ENCODE results near the gene ZNRF3. TPM values are rescaled to one million over a fixed set of nuclear protein-coding genes. Genes with fewer than 3 reads are reported as not detected.
"Not testable (repeated sequence)": the region's sequence is repeated elsewhere in the genome, so short reads cannot be mapped to it uniquely, and the experiment has no call there.

The ZNRF3 gene
- total and polyA plus RNA-seq, 8 donors = 2.4 to 6.8 (median 3.9) TPM

DNA sequence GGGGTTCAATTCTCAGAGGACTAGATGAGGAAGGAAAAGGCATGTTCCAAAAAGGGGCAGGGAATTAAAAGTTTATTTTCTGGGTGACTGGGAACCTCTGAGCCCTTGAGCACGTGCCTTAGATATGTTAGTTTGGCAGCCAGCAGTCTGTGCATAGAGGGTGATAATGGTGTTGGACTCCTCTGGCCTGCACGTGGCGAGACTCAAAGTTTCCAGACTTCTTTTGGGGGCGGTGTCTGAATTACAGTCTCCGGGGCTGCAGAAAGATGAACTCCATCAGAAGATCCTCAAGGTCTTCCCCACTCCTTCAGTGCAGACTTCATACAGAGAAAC is 861 bp upstream of the ZNRF3 start:
- Histone ChIP-seq H3K9me3 (no peaks in the 10 kb centered on the region), H3K27ac (no peak overlapping the region), H3K4me3 (peak overlapping the region; percentile 31 to 59 (median 42)), H3K4me1 (peaks cover 3 to 24% (median 18%) of the 10 kb centered on the region in 3 donors), H3K36me3 (no peaks in the 10 kb centered on the region), H3K27me3 (no peaks in the 10 kb centered on the region)
- TF ChIP-seq, protein P1, sequence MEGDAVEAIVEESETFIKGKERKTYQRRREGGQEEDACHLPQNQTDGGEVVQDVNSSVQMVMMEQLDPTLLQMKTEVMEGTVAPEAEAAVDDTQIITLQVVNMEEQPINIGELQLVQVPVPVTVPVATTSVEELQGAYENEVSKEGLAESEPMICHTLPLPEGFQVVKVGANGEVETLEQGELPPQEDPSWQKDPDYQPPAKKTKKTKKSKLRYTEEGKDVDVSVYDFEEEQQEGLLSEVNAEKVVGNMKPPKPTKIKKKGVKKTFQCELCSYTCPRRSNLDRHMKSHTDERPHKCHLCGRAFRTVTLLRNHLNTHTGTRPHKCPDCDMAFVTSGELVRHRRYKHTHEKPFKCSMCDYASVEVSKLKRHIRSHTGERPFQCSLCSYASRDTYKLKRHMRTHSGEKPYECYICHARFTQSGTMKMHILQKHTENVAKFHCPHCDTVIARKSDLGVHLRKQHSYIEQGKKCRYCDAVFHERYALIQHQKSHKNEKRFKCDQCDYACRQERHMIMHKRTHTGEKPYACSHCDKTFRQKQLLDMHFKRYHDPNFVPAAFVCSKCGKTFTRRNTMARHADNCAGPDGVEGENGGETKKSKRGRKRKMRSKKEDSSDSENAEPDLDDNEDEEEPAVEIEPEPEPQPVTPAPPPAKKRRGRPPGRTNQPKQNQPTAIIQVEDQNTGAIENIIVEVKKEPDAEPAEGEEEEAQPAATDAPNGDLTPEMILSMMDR (IDR thresholded peaks at IDR 0.05) = no peak
- 3% methylated on average over 5 of the region's 5 CpGs for WGBS, 2 donors
- intact Hi-C loops (cut with DNase I) = no loop called here
- FAIRE-seq (no peak), DNase-seq (no peak), ATAC-seq (peak; percentile 1 to 11 (median 4))

DNA sequence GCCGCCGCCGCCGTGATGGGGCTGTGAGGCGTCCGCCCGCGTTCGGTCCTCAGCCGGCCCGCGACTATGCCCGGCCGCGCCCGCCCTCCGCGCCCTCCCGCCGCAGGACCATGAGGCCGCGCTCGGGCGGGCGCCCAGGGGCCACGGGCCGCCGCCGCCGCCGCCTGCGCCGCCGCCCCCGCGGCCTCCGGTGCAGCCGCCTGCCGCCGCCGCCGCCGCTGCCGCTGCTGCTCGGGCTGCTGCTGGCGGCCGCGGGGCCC is 215 bp downstream of the ZNRF3 start:
- peak overlapping the region in 2 of 4 donors; percentile 44 to 58 for H3K27ac ChIP-seq
- H3K9me3 ChIP-seq = no peaks in the 10 kb centered on the region
- no peaks in the 10 kb centered on the region for H3K27me3 ChIP-seq
- no peak for FAIRE-seq
- DNase-seq = no peak
- no peak for ATAC-seq
- TF ChIP-seq, protein P1 (IDR thresholded peaks at IDR 0.05) = no peak
- 1% methylated on average over 48 of the region's 48 CpGs; no CpG with 5 or more reads in 1 of the 2 donors for WGBS, 2 donors
- no peaks in the 10 kb centered on the region for H3K36me3 ChIP-seq
- intact Hi-C loops (cut with DNase I) = no loop called here
- peaks cover 7 to 30% (median 23%) of the 10 kb centered on the region in 3 donors for H3K4me1 ChIP-seq
- H3K4me3 ChIP-seq = peak overlapping the region; percentile 33 to 59 (median 55)

GRCh38 chr22:28883917-28884746 is 760 bp downstream of the ZNRF3 start:
- ATAC-seq = peak in 1 of 4 donors; percentile 2
- peak overlapping the region in 2 of 4 donors; percentile 41 to 44 for H3K27ac ChIP-seq
- WGBS, 2 donors = 3 to 4% methylated on average over 64 to 78 of the region's 78 CpGs
- H3K4me1 ChIP-seq = peaks cover 7 to 30% (median 23%) of the 10 kb centered on the region in 3 donors
- intact Hi-C loops (cut with DNase I) = no loop called here
- peak; percentile 39 to 84 (median 63) for DNase-seq
- no peak for FAIRE-seq
- TF ChIP-seq, protein P1 (IDR thresholded peaks at IDR 0.05) = peak in 1 of 4 donors; percentile 8
- H3K4me3 ChIP-seq = peak overlapping the region; percentile 33 to 59 (median 55)
- no peaks in the 10 kb centered on the region for H3K36me3 ChIP-seq
- H3K9me3 ChIP-seq = no peaks in the 10 kb centered on the region
- no peaks in the 10 kb centered on the region for H3K27me3 ChIP-seq

GRCh38 chr22:28884747-28885350 is 1.5 kb downstream of the ZNRF3 start:
- intact Hi-C loops (cut with DNase I) = no loop called here
- Histone ChIP-seq H3K27ac (no peak overlapping the region), H3K4me1 (peaks cover 7 to 30% (median 23%) of the 10 kb centered on the region in 3 donors), H3K36me3 (no peaks in the 10 kb centered on the region), H3K4me3 (peak overlapping the region; percentile 33 to 59 (median 55)), H3K9me3 (no peaks in the 10 kb centered on the region), H3K27me3 (no peaks in the 10 kb centered on the region)
- FAIRE-seq (no peak), DNase-seq (no peak), ATAC-seq (no peak)
- 58 to 69% methylated on average over 19 of the region's 19 CpGs for WGBS, 2 donors
- TF ChIP-seq, protein P1 (IDR thresholded peaks at IDR 0.05) = no peak

- TF ChIP-seq, protein P1 (IDR thresholded peaks at IDR 0.05) = no peak
- H3K4me1 ChIP-seq = peaks cover 7 to 30% (median 23%) of the 10 kb centered on the region in 3 donors
- no peak overlapping the region for H3K27ac ChIP-seq
- no peaks in the 10 kb centered on the region for H3K36me3 ChIP-seq
- DNase-seq (no peak), FAIRE-seq (no peak), ATAC-seq (peak in 1 of 4 donors; percentile 3)
- no peak overlapping the region for H3K4me3 ChIP-seq
- WGBS, 2 donors = 21 to 30% methylated on average over 3 of the region's 3 CpGs
- intact Hi-C loops (cut with DNase I) = no loop called here
- H3K9me3 ChIP-seq = no peaks in the 10 kb centered on the region
- H3K27me3 ChIP-seq = no peaks in the 10 kb centered on the region
These were observed 2.6 kb downstream of the ZNRF3 start for GRCh38 chr22:28885939-28886338.

DNA sequence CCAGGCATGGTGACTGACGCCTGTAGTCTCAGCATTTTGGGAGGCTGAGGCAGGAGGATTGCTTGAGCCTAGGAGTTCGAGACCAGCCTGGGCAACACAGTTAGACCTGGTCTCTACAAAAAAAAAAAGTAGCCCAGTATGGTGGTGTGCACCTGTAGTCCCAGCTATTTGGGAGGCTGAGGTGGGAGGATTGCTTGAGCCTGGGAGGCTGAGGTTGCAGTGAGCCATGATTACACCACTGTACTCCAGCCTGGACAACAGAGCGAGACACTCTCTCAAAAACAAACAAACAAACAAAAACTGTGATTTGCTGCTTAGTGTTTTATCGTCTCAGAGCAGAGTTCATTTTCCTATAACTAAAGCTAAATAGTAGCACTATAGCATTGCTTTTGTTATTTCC is 3.3 kb downstream of the ZNRF3 start:
- H3K27ac ChIP-seq; H3K4me3 ChIP-seq; DNase-seq; H3K27me3 ChIP-seq; intact Hi-C loops (cut with DNase I); H3K9me3 ChIP-seq; ATAC-seq; FAIRE-seq; H3K36me3 ChIP-seq: not testable (repeated sequence)
- 66 to 69% methylated on average over 4 of the region's 4 CpGs for WGBS, 2 donors
- peaks cover 7 to 30% (median 23%) of the 10 kb centered on the region in 3 donors for H3K4me1 ChIP-seq
